ENCODE results near the gene SLC38A1. TPM values are rescaled to one million over a fixed set of nuclear protein-coding genes. Genes with fewer than 3 reads are reported as not detected.

SLC38A1 gene
- total RNA-seq, 1 experiment from 2014 or later, result 155 TPM

DNA sequence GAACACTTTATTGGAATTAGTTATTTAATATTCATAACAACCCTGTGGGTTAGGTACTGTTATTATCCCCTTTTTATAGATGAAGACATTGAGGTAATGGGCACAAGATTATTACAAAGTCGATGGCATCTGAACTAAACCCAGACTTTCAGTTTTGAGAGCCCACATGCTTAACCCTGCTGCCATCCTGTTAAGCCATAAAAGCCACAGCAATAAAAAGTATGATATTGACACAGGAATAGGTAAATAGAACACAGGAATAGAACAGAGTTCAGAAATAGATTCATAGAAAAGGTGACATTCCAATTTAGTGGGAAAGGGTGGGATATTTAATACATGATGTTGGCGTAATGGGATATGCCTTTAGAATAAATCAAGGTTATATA is 119.8 kb downstream of the SLC38A1 start:
- Histone ChIP-seq H3K27ac (ENCODE audit: low read depth, low read length) (no peak overlapping the region), H3K79me2 (ENCODE audit: insufficient read depth, low read length) (no peaks in the 10 kb centered on the region), H3K36me3 (ENCODE audit: control insufficient read depth in 1 of 2, insufficient read depth in 2 of 2, low read length in 2 of 2) (no peaks in the 10 kb centered on the region), H3K27me3 (ENCODE audit: insufficient read depth, low read length) (no peaks in the 10 kb centered on the region), H3K4me3 (replicated peaks in 1 of 2; ENCODE audit: low read depth in 1 of 2, low read length in 2 of 2) (no peak overlapping the region), H3K9ac (ENCODE audit: low read length) (no peak overlapping the region), H2AFZ (ENCODE audit: low read depth, low read length, poor library complexity, severe bottlenecking) (no peak overlapping the region), H3K4me2 (ENCODE audit: low read length) (no peak overlapping the region), H3K4me1 (ENCODE audit: control insufficient read depth in 1 of 2, insufficient read depth in 2 of 2, low read length in 2 of 2) (peaks cover under 1 to 3% of the 10 kb centered on the region in 2 experiments; a peak in 2 of 4 replicates), H4K20me1 (ENCODE audit: insufficient read depth) (no peaks in the 10 kb centered on the region), H3K9me2 (ENCODE audit: insufficient read depth) (no peaks in the 10 kb centered on the region), H3K9me3 (ENCODE audit: control insufficient read depth in 1 of 2, insufficient read depth in 1 of 2, low read depth in 1 of 2, low read length in 2 of 2) (no peaks in the 10 kb centered on the region)
- ChIA-PET CTCF (no interaction called here), RAD21 (ENCODE audit: low non-redundant PET in 1 of 2, low total read pairs in 2 of 2, uncharacterized antibody in 2 of 2, unreplicated experiment in 2 of 2) (no interaction called here), POLR2A (no interaction called here)
- BruUV-seq (replicated peaks), result no TSS peak
- ATAC-seq (no peak), DNase-seq (ENCODE audit: low read depth, low spot score) (no peak)
- intact Hi-C loops (cut with micrococcal nuclease), result no loop called here
- TF ChIP-seq RAD21 (IDR thresholded peaks at IDR 0.05; ENCODE audit: low read depth) (no peak), ZFX (IDR thresholded peaks at IDR 0.05) (no peak), YY1 (IDR thresholded peaks at IDR 0.05; ENCODE audit: extremely low read depth, insufficient replicate concordance, low read depth, low read length) (no peak), SP1 (IDR thresholded peaks at IDR 0.05; ENCODE audit: low read depth) (no peak), CBX3 (IDR thresholded peaks at IDR 0.05; ENCODE audit: low read depth) (no peak)
- TF ChIP-seq, protein P1, sequence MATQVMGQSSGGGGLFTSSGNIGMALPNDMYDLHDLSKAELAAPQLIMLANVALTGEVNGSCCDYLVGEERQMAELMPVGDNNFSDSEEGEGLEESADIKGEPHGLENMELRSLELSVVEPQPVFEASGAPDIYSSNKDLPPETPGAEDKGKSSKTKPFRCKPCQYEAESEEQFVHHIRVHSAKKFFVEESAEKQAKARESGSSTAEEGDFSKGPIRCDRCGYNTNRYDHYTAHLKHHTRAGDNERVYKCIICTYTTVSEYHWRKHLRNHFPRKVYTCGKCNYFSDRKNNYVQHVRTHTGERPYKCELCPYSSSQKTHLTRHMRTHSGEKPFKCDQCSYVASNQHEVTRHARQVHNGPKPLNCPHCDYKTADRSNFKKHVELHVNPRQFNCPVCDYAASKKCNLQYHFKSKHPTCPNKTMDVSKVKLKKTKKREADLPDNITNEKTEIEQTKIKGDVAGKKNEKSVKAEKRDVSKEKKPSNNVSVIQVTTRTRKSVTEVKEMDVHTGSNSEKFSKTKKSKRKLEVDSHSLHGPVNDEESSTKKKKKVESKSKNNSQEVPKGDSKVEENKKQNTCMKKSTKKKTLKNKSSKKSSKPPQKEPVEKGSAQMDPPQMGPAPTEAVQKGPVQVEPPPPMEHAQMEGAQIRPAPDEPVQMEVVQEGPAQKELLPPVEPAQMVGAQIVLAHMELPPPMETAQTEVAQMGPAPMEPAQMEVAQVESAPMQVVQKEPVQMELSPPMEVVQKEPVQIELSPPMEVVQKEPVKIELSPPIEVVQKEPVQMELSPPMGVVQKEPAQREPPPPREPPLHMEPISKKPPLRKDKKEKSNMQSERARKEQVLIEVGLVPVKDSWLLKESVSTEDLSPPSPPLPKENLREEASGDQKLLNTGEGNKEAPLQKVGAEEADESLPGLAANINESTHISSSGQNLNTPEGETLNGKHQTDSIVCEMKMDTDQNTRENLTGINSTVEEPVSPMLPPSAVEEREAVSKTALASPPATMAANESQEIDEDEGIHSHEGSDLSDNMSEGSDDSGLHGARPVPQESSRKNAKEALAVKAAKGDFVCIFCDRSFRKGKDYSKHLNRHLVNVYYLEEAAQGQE (IDR thresholded peaks at IDR 0.05; ENCODE audit: low read depth), result no peak

Measured in HCT116 (cell line).